GM13976 (cell line): ENCODE measurements around the gene CACHD1.

Experiments
- DNase-seq: peaks from one replicate; pipeline ENCODE4 v3.0.0; 2012; ENCODE audit warnings: low spot score
- CTCF ChIP-seq: IDR thresholded peaks from 2 replicates; pipeline ENCODE4 v1.5.1; 2012; ENCODE audit warnings: borderline replicate concordance, mild to moderate bottlenecking; ENCODE audit not compliant: insufficient read depth; ENCODE audit errors: extremely low read depth, missing control alignments, control extremely low read depth
- in situ Hi-C: fragments of 300-500 bp; cut with MboI; formaldehyde crosslinking; loops from one replicate; pipeline ENCODE4 v1.12.0; 2022; ENCODE audit warnings: low sequenced_read_pairs, mixed read lengths, inconsistent platforms; ENCODE audit not compliant: unreplicated experiment

CACHD1 gene

GRCh38 chr1:64538389-64538788, 68.5 kb downstream of the CACHD1 start:
- in situ Hi-C loops: no loop called here
- DNase-seq: no peak
- no peak for TF ChIP-seq CTCF

- in situ Hi-C loops: no loop called here
- no peak for DNase-seq
- TF ChIP-seq CTCF: no peak
These were observed 69.4 kb downstream of the CACHD1 start for GRCh38 chr1:64539289-64539688.

- no peak for DNase-seq
- TF ChIP-seq CTCF: no peak
- in situ Hi-C loops: no loop called here
These were observed 69.9 kb downstream of the CACHD1 start for GRCh38 chr1:64539781-64540218.

GRCh38 chr1:64540265-64540791, 70.4 kb downstream of the CACHD1 start:
- DNase-seq: no peak
- no peak for TF ChIP-seq CTCF
- in situ Hi-C loops: no loop called here

GRCh38 chr1:64542118-64542517, 72.2 kb downstream of the CACHD1 start:
- TF ChIP-seq CTCF: no peak
- in situ Hi-C loops: no loop called here
- DNase-seq: no peak

GRCh38 chr1:64543831-64544230, 73.9 kb downstream of the CACHD1 start:
- DNase-seq: no peak
- in situ Hi-C loops: no loop called here
- TF ChIP-seq CTCF: no peak
